M059J (cell line): ENCODE data around the gene LAMC1. TPM values are rescaled to one million over a fixed set of nuclear protein-coding genes. Genes with fewer than 3 reads are reported as not detected.
"Not testable (repeated sequence)": the region's sequence is repeated elsewhere in the genome, so short reads cannot be mapped to it uniquely, and the experiment has no call there.

ENCODE experiments used
- DNase-seq: peaks from one replicate; pipeline ENCODE4 v3.0.0-alpha.2; 2012; ENCODE audit warnings: low read depth
- total RNA-seq: library from RNA; depleted of rRNA; stranded (reverse); fragments of >200 nt; shearing (Covaris generic); gene quantifications from 2 replicates; pipeline ENCODE4 v1.2.3, GENCODE V29; 2014

The LAMC1 gene
- total RNA-seq, 1 experiment from 2014 or later = 321 TPM

GRCh38 chr1:183043872-183044854 is 20.9 kb downstream of the LAMC1 start:
- peak; percentile 98 for DNase-seq

- no peak for DNase-seq
Measured at GRCh38 chr1:183044893-183045649, 21.9 kb downstream of the LAMC1 start.

- no peak for DNase-seq
Measured at GRCh38 chr1:183048087-183049085, 25.2 kb downstream of the LAMC1 start.

GRCh38 chr1:183051546-183051945 is 28.3 kb downstream of the LAMC1 start:
- DNase-seq = peak; percentile 75

- DNase-seq = no peak
Measured at GRCh38 chr1:183052861-183053260, 29.6 kb downstream of the LAMC1 start.

- peak; percentile 37 for DNase-seq
Measured at GRCh38 chr1:183058851-183059502, 35.8 kb downstream of the LAMC1 start.

GRCh38 chr1:183061194-183061593 is 38.0 kb downstream of the LAMC1 start:
- no peak for DNase-seq

- DNase-seq = no peak
Measured at GRCh38 chr1:183063349-183063748, 40.1 kb downstream of the LAMC1 start.

GRCh38 chr1:183065168-183065706 is 42.0 kb downstream of the LAMC1 start:
- no peak for DNase-seq

GRCh38 chr1:183066432-183066831 is 43.2 kb downstream of the LAMC1 start:
- not testable (repeated sequence) for DNase-seq

- DNase-seq = peak; percentile 72
Measured at GRCh38 chr1:183069562-183070216, 46.5 kb downstream of the LAMC1 start.

GRCh38 chr1:183070234-183070922 is 47.2 kb downstream of the LAMC1 start:
- no peak for DNase-seq

- peak; percentile 96 for DNase-seq
Measured at GRCh38 chr1:183070923-183071618, 47.9 kb downstream of the LAMC1 start.

GRCh38 chr1:183072595-183072994 is 49.4 kb downstream of the LAMC1 start:
- DNase-seq = not testable (repeated sequence)

- peak; percentile 54 for DNase-seq
Measured at GRCh38 chr1:183073320-183073719, 50.1 kb downstream of the LAMC1 start.

GRCh38 chr1:183074215-183074614 is 51.0 kb downstream of the LAMC1 start:
- no peak for DNase-seq

GRCh38 chr1:183075861-183076260 is 52.6 kb downstream of the LAMC1 start:
- peak; percentile 25 for DNase-seq

GRCh38 chr1:183077097-183077496 is 53.9 kb downstream of the LAMC1 start:
- no peak for DNase-seq
